A673 (cell line): Measurements from ENCODE around the gene WBP2NL. TPM values are rescaled to one million over a fixed set of nuclear protein-coding genes. Genes with fewer than 3 reads are reported as not detected.

Experiments used
- BruUV-seq: library from RNA; stranded (reverse); fragments of 400-500 nt; replicated peaks from 2 replicates; lab custom pipeline; 2021; lab: Mats Ljungman, UMichigan
- CTCF ChIA-PET: fragments of 300-600 bp; sonication (Branson Sonifier 250); formaldehyde crosslinking; loops from one replicate; lab custom pipeline; 2022; ENCODE audit warnings: antibody characterized with exemption; lab: Charles Lee
- POLR2A ChIA-PET: fragments of 300-600 bp; sonication (Branson Sonifier 250); formaldehyde crosslinking; loops from one replicate; lab custom pipeline; 2022; ENCODE audit warnings: antibody characterized with exemption; ENCODE audit not compliant: low non-redundant PET; lab: Charles Lee
- DNase-seq: peaks from one replicate; pipeline ENCODE4 v3.0.0-alpha.2; 2015; ENCODE audit warnings: low spot score
- H3K27ac ChIP-seq: fragments of 200-600 bp; sonication (generic); 2 replicates; pipeline ENCODE4 v1.5.1; 2016; ENCODE audit warnings: mixed run types, low read depth, mild to moderate bottlenecking, mixed read lengths, antibody characterized with exemption, low read length; ENCODE audit not compliant: poor library complexity, severe bottlenecking
- H3K27me3 ChIP-seq: fragments of 200-600 bp; sonication (generic); replicated peaks from 2 replicates; pipeline ENCODE4 v1.6.1; 2017; ENCODE audit warnings: mixed run types, low read depth, mild to moderate bottlenecking, mixed read lengths, antibody characterized with exemption, low read length; ENCODE audit not compliant: insufficient read depth, poor library complexity
- H3K36me3 ChIP-seq: fragments of 200-600 bp; sonication (generic); 2 replicates; pipeline ENCODE4 v1.6.1; 2016; ENCODE audit warnings: mixed run types, mild to moderate bottlenecking, mixed read lengths, antibody characterized with exemption, low read length; ENCODE audit not compliant: insufficient read depth, poor library complexity, severe bottlenecking
- H3K4me1 ChIP-seq: fragments of 200-600 bp; sonication (generic); 2 replicates; pipeline ENCODE4 v1.6.1; 2017; ENCODE audit warnings: mixed run types, mild to moderate bottlenecking, mixed read lengths, antibody characterized with exemption, low read length; ENCODE audit not compliant: insufficient read depth, poor library complexity, severe bottlenecking
- H3K4me3 ChIP-seq: fragments of 200-600 bp; sonication (generic); 2 replicates; pipeline ENCODE4 v1.5.1; 2016; ENCODE audit warnings: low read depth, mixed run types, mild to moderate bottlenecking, mixed read lengths, low read length; ENCODE audit not compliant: poor library complexity, severe bottlenecking
- H3K9me3 ChIP-seq: fragments of 200-600 bp; sonication (generic); 2 replicates; pipeline ENCODE4 v1.6.1; 2016; ENCODE audit warnings: mixed run types, low read depth, mild to moderate bottlenecking, mixed read lengths, antibody characterized with exemption, low read length; ENCODE audit not compliant: poor library complexity, severe bottlenecking
- CTCF ChIP-seq: fragments of 300-800, 200-600 bp; sonication (generic); conservative IDR thresholded peaks from 2 replicates; pipeline ENCODE4 v1.5.1; 2017; ENCODE audit warnings: low read depth, mild to moderate bottlenecking, antibody characterized with exemption, low read length, moderate library complexity, mixed read lengths
- EZH2 ChIP-seq: fragments of 200-600 bp; sonication (generic); IDR thresholded peaks from 2 replicates; pipeline ENCODE4 v1.6.1; 2017; ENCODE audit warnings: borderline replicate concordance, low read depth, mild to moderate bottlenecking, mixed read lengths, antibody characterized with exemption, low read length; ENCODE audit not compliant: poor library complexity, severe bottlenecking
- intact Hi-C: fragments of 100-400 bp; cut with micrococcal nuclease; formaldehyde crosslinking; loops from one replicate; pipeline ENCODE4 v1.10.0; 2022; ENCODE audit not compliant: unreplicated experiment
- total RNA-seq: library from RNA; stranded (reverse); gene quantifications from 2 replicates; pipeline ENCODE4 v1.2.3, GENCODE V29; 2021

WBP2NL gene
- total RNA-seq, 1 experiment from 2014 or later: not detected

GRCh38 chr22:42041784-42042183, 43.2 kb downstream of the WBP2NL start:
- CTCF ChIA-PET: no interaction called here
- no TSS peak for BruUV-seq
- intact Hi-C loops: no loop called here

GRCh38 chr22:42050641-42051180, 52.1 kb downstream of the WBP2NL start:
- no peak for TF ChIP-seq EZH2
- no peak for TF ChIP-seq CTCF
- no TSS peak for BruUV-seq
- Histone ChIP-seq H3K4me1 (no peaks in the 10 kb centered on the region), H3K4me3 (no peak overlapping the region), H3K36me3 (no peaks in the 10 kb centered on the region), H3K27me3 (no peaks in the 10 kb centered on the region), H3K9me3 (no peaks in the 10 kb centered on the region), H3K27ac (no peak overlapping the region)
- intact Hi-C loops: no loop called here
- DNase-seq: no peak
- ChIA-PET POLR2A (no interaction called here), CTCF (no interaction called here)

More at GRCh38 chr22:42041784-42042183, 43.2 kb downstream of the WBP2NL start:
- POLR2A ChIA-PET: interaction anchor here (0.6 to 0.7 kb wide), 2 partner anchors 192 to 485 kb away, joined by 10 to 13 read pairs; no protein-coding TSS in a partner anchor
- no peak overlapping the region for H3K27ac ChIP-seq
- no peak overlapping the region for H3K4me3 ChIP-seq
- no peaks in the 10 kb centered on the region for H3K27me3 ChIP-seq
- H3K36me3 ChIP-seq: no peaks in the 10 kb centered on the region
- TF ChIP-seq EZH2: no peak
- TF ChIP-seq CTCF: no peak
- no peak for DNase-seq
- no peaks in the 10 kb centered on the region for H3K4me1 ChIP-seq
- peaks cover 13% of the 10 kb centered on the region for H3K9me3 ChIP-seq

GRCh38 chr22:42052765-42053164, 54.2 kb downstream of the WBP2NL start:
- BruUV-seq: no TSS peak
- ChIA-PET CTCF (no interaction called here), POLR2A (no interaction called here)
- DNase-seq: no peak
- intact Hi-C loops: no loop called here
- H3K4me1 ChIP-seq: no peaks in the 10 kb centered on the region
- H3K36me3 ChIP-seq: no peaks in the 10 kb centered on the region
- no peak overlapping the region for H3K27ac ChIP-seq
- TF ChIP-seq CTCF: no peak
- no peak for TF ChIP-seq EZH2
- no peak overlapping the region for H3K4me3 ChIP-seq
- no peaks in the 10 kb centered on the region for H3K27me3 ChIP-seq
- H3K9me3 ChIP-seq: peaks cover 13% of the 10 kb centered on the region
